GM23248 (cell line): ENCODE measurements around the gene ZNRF4.

Experiments
- EZH2 ChIP-seq: fragments of 200-600 bp; sonication (generic); IDR thresholded peaks from 2 replicates; pipeline ENCODE4 v1.6.1; 2018; ENCODE audit warnings: antibody characterized with exemption, mild to moderate bottlenecking; ENCODE audit not compliant: insufficient read depth, poor library complexity, severe bottlenecking
- EZH2phosphoT487 ChIP-seq: fragments of 200-600 bp; sonication (generic); IDR thresholded peaks from 2 replicates; pipeline ENCODE4 v1.6.1; 2018; ENCODE audit warnings: antibody characterized with exemption, moderate library complexity, mild to moderate bottlenecking, low read depth; ENCODE audit not compliant: insufficient read depth

DNA sequence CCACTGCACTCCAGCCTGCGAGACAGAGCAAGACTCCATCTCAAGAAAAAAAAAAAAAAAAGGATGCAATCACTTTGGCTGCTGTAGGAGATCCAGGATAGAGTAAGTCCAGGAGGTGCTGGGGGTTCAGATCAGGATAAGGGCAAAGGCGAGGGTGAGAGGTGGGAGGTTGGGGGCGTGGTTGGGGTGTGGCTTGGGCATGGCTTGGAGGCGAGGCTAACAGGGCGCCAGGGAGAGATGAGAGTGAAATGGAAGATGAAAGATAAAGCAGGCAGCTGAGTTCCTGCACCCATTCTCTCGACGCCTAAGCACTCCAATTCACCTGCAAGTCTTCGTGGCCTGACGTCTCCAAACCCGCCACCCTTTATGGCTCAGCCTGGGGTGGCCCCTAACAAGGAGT is 25.0 kb upstream of the ZNRF4 start:
- TF ChIP-seq EZH2 (no peak), EZH2phosphoT487 (no peak)
